HG02938 (cell line): ENCODE data around the gene USH2A.

Experiments
- ATAC-seq: cut with Tn5 transposase; IDR thresholded peaks from one replicate; pipeline ENCODE4 v1.9.1; 2021; ENCODE audit warnings: mild to moderate bottlenecking, moderate library complexity; ENCODE audit not compliant: unreplicated experiment

Gene USH2A

DNA sequence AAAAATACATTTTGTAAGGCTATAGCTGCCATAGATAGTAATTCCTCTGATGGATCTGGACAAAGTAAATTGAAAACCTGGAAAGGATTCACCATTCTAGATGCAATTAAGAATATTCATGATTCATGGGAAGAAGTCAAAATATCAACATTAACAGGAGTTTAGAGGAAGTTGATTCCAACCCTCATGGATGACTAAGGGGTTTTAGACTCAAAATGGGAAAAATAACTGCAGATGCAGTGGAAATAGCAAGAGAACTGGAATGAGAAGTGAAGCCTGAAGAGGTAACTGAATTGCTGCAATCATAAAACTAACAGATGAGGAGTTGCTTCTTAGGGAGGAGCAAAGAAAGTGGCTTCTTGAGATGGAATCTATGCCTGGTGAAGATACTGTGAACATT, 625.4 kb downstream of the USH2A start:
- ATAC-seq = no peak

DNA sequence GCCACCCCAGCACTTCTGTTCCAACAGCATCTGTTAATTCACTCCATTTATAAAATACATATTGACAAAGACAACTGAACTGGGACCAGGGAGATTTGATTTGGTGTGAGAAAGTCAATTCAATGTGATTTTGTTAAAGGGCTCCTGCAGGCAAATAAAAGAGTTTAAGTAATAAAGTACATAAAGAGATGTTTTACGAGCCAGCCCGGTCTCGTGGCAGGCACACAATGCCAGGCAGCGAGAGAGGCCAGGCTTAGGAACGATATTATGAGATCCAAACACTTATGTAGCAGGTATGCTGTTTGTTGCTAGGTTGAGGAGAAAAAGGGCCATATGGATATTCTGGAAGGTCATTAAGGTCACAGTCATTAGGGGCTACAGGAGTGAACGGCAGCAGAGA, 629.1 kb downstream of the USH2A start:
- no peak for ATAC-seq

DNA sequence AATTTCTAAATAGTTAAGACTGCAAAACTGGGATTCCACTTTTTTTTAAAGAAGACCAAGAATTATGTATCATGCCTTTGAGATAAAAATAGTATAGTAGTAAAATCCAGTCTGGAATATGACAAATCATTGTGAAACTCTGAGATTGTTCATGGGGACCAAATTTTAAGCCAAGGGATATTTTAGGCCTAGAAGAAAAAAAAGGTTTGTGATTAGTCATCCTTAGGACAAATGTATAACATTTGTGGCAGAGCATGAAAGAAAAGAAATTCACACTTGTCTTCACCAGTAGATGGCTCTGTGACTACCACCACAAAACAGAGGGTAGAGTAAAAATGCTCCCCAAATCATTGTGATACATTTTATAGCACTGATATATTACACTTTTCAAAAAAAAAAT, 630.1 kb downstream of the USH2A start:
- ATAC-seq = no peak

DNA sequence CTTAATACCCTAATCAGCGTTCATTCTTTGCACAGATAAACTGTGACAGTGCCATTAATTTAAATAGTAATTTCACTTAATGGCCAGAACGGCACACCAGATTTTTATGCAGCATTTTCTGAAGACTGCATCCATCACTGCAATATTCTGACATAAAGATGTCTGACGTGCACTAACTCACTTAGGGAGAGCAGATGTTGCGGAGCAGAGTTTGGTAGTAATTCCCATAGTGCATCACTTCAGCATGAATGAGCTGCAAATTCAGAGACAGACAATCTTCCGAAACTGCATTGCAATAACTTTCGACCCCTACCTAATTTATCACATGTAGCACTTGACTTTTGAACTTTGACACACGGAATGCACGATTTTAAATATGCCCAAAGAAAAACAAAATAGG, 630.8 kb downstream of the USH2A start:
- no peak for ATAC-seq

DNA sequence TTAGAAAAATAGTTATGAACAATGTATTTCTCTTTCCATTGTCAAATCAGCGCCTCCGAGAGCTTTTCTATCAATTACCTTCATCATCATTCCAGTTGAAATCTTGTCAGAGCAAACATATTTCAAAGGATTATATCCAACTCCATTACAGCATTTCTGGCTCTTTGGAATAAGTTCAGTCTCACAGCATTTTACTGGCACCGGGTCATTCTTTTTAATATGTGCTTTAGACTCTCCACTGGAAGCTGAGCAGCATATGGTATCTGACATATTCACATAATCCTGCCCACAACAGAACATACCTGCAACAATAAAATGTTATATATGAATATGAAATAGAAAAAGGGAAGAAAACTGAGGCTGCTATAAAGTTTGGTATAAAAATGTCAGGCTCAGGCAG, 633.3 kb downstream of the USH2A start:
- ATAC-seq = no peak

DNA sequence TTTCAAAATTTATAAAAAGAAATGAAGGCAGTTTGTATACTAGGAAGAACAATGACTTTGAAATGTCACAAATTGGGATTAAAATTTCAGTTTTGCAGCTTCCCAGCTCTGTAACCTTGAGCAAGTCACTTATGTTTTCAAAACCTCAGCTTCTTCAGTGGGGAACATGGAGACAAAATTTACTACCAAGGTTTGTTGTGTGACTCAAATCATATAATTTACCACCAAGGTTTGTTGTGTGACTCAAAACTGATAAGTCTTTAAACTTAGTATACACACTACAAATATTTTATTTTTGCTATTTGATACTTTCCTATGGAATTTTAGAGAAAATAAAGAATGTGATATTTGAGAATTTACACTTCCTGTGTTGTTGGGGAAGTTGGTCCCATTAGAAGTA, 636.3 kb downstream of the USH2A start:
- ATAC-seq = no peak

DNA sequence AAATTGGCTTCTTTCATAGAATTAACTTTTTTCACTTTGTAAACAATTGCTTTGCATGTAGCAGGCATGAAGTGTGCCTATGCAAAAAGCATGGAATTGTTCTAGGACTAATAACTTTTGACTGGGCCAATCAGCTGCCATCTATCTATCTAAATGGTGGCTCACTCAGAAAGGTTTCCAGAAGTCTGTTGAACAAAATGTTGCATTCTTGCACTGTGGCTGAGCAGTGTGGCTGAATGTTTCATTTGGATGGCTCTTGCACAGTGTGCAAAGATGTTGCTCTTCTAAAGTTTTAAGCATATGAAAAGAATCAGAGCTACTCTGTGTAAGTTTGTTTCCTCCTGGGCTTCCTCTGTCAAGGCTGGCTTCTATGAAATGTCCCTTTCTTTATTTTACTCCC, 642.6 kb downstream of the USH2A start:
- ATAC-seq = no peak

DNA sequence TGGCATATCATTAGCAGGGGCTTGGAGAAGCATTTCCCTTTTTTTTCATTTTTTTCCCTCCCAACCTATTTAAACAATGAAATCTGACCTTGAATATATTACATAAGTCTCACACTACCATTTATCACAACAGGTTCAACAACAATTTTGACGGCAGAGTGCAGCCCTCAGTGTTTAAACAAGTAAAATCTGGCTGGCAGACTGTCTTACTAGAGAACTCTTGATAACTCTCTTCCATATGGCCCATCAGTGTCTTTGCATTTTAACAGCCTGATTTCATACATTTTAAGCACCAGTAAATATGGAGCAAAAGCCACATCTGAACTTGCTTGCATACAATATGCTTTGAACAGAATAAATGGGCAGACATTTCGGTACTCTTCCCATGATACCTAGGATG, 643.1 kb downstream of the USH2A start:
- no peak for ATAC-seq

DNA sequence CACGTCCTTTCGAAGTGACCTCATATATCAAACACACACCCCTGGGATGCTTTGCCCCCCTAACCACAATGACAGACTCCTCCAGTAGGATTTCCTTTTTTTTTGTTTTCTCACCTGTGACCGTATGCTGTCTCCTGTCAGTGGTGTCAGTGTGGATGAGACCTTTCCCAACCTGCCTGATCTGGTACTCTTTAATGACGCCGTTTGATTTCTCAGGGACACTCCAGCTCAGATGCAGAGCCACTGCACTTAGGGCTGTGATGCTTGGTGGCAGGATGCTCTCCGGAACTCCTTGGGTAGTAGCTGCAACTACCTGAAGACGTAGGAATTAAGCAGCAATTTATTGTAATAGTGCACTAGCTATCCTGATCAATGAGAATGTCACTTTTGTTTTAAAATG, 643.5 kb downstream of the USH2A start:
- no peak for ATAC-seq

DNA sequence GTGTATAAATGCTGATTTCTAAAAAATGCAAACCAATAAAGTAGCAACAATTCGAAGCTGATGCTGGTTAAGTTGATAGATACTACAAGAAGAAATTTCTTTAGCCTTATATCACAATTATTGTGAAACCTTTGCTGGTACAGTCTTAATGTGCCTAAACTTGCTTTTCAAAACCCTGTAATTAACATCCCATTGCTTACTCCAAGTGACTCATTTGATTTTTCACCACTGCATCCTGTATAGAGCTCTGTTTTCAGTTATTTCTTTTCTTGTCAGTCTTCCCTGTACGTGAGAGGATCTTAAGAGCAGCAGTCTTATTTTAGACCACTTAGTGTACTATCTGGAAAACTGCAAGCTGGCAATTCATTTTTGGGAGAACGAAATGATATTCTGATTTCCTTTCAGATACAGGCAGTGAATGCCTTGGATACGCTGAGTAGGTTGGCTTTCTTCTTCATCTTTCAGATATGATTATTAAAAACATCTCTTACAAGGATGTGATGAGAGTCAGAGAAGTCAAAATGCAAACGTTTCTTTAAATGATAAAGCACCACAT, 645.8 kb downstream of the USH2A start:
- ATAC-seq = no peak

DNA sequence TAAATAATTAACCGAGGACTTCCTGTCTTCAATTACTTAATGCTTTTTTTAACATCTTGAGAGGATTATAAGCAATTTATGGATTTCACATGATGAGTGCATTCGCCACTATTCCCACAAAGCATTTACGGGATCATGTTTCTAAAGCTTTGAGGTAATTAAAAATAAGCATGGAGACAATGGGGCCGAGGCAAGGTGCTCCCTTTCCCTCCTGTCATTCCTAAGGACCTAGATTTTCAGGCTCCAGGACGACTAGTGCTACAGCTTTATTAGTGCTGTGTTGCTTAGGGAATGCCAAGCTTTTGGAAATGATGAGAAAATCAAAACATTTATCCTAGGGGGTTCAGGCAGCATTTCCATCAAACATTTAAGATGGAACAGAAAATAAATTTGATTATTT, 646.9 kb downstream of the USH2A start:
- no peak for ATAC-seq

DNA sequence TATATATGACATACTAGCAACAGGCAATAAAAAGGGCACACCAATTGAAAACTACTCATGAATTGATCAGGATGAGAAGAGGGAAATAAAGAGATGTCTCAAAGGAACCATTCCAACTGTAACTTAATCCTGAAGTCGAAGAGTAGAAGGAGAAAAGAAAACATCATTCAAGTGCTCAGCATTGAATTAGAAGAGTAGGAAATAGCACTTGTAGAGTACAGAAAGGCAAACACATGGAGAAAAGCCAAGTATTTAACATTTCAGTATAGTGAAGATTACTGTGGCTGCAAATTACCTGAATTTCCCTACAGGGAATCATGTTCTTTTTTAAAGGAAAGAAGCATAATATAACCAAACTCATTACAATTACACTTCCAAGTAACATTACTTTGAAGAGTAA, 651.1 kb downstream of the USH2A start:
- ATAC-seq = no peak

DNA sequence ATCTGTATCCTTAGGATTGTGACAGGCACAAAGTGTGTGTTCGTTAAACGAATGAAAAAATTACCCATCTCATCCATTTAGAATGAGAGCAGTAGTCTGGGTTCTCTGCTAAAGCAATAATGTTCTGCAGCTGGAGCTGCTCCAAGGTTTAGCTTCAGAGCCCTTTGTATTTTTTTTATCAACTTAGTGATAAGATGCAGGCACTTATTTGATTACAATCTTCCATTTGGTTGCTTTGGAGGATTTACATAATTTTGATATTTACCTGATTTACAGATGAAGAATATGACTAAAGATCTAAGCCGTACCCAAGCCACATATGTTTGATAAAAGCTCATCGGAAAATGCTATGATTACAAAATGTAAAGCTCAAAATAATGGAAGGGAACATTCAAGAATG, 654.9 kb downstream of the USH2A start:
- no peak for ATAC-seq

DNA sequence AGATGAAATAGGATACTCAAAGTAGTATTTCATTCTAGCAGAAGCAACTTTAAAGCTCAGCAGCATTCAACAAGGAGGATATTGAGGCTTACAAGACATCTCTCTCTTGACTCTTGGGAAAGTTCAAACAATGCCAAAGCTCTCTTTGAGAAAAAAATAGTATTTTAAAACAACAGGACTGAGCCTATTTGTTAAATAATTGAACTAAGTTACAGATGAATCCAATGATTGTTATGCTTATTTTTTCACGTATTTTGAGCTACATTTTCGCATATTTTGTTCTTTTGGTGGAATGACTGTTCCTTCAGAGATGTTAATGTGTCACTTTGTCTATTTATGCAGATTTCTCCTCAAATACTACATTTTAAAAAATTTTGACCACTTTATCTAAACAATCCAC, 655.5 kb downstream of the USH2A start:
- ATAC-seq = no peak

DNA sequence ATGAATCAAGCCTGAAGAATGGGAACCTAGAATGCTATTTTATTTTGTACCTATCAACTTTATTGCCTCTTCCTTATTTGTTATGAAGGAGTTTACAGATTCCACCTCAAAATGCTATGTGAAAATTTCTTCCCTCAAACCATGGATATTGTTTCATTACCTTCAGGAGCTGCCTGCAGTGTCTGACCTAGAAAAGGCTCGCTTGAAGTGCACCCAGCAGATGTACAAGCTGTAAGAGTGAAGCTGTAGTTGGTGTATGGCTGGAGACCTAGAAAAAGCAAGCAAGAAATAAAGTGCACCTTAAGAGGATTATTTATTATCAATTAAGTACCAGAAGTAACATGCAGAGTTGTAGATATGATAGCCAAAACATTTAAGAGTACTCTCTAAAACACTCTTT, 656.7 kb downstream of the USH2A start:
- ATAC-seq = no peak

DNA sequence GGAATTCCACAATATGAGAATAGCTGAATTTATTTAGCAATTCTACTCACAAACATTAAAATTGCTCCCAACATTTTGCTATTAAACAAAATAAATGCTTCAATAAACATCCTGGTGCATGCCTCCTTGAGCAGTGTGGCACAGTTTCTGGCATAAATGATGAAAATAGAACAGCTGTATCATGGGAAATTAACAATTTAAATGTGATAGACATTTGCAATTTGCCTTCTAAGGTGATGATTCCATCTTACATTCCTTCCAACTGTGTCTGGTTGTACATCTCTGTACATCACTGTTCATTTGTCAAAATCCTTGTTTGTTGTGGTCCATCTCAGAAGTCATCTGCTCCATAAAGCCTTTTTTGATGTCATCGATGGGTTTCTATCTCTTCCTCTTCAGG, 657.4 kb downstream of the USH2A start:
- no peak for ATAC-seq

DNA sequence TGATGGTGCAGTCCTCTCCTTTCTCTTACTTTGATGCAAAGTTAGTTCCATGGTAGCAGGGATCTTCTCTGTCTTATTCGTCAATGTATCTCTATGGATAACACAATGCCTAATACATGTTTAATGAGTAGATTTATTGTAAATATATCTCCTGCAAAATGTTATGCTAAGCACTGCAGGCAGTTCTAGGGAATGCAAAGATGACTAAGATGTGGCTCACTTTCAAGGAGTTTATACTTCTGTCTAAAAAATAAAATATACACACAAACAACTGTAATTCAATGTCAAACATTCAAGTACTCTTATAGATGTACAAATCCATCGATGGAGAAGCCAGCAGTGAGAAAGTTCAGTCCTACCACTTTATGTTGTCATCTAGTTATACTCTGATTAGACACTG, 661.8 kb downstream of the USH2A start:
- no peak for ATAC-seq

DNA sequence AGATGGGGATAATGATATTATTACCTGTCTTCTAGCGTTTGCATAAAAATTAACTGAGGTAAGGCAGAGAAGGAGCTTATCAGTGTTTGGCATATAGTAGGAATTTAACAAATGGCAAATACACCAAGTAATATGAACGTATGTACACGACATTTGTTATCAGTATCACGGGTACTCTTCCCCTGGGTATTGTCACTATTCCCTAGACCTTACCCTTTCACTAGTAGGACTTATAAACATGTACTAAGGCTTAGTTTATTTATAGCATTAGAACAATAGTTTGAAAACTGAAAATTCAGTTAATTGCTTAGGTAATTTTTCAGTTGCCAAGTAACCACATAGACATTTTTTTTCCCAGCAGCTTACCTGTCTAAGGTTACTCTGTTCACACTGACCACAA, 669.1 kb downstream of the USH2A start:
- no peak for ATAC-seq

DNA sequence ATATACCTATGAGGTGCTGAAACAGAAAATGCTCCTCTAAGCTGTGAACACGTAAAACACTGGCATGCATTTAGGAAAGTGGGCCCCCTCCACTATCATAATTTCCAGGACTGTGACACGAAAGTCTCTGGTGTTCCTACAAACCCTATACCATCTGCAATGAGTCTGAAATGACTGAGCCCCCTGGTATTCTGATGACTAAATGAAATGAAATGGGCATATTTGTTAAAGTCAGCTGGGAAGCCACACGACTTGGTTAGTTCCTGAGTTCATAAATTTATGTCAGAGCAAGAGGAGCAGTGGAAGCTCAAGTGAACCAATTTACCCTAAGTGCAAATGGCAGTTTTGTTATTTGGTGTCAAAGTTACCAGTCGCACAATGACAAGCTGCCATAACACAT, 673.8 kb downstream of the USH2A start:
- no peak for ATAC-seq

DNA sequence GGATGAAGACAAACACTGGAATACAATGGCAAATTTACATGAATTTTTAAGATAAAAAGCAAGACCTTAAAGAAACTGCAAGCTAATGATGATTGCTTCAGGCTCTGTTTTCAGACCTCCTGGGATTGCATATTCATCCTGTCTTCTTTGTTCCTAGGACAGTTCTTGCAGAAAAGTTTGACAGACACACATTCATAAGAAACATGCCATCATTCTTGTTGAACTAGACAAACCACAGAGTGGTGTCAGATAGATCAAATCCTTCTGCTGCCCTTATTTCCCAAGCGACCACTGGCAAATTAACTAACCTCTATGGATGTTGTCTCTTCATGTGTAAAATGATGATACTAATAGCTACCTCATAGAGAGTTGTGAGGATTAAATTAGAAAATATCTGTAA, 674.8 kb downstream of the USH2A start:
- ATAC-seq = no peak

DNA sequence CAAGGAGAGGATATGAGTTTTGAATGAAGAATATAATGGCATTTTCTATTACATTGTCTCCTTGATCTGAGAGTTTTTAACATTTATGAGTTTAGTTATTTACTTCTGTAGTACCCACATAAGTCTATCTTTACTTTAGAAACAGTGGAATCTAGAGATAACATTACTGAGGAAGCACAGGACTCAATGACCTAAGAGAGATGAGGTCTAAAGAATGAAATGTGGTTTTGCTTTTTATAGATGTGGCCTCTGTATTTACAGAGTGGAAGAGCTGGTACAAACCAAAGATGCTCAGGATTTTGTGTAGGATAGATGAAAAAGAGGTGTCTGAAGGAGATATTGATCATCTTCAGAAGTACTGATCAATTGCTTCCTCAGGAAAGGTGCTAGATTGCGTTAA, 678.8 kb downstream of the USH2A start:
- ATAC-seq = no peak

DNA sequence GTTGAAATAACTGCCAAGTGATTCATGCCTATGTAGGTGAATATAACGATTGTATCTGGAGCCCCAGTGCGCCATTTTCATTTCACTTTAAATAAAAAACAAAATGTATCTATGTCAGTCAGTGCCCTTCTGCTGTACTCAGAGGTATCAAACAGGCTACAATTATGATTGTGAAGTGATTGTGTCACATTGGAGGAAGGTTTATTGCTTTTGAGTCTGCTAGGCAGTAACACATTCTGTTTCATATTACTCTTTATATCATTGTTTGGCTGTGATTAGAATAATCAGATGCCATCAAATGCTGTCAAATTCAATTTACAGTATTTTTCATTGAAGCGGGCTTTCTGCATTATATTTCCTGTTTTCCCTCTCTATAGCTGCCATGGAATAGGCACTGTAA, 684.2 kb downstream of the USH2A start:
- ATAC-seq = no peak

DNA sequence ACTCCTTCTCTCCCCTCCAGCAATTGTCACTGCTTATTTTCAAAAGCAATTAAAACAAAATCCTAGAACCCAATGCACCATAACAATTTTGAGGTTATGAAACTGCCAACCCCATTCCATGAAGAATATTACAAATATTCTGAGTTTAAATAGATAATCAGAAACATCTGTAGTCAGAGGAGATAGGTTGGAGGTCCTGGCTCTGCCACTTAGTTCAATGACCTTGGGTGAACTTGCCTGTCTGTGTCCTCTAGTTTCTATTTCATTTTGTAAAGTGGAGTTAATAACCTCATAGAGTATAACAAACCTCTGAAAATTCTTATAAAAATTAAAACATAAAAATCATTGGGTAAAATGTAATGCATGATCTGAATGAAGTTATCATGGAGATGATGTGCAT, 691.5 kb downstream of the USH2A start:
- no peak for ATAC-seq

DNA sequence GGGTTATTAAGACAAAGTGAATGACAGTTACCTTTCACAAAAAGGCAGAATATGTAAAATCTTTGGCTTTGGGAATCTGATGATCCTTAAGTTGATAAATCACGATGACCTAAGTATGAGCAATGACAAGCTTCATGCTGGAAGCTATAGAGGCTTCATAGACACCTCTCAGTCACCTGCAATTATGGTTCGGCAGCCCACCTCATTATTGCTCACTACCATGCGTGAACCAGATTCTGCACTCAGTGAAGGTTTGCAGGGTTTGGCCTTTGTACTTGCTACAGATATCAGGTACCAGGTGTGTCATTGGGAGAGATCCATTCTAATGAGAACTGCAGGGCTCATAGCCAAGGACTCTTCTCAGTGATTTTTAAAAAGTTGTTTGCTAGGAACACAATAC, 692.6 kb downstream of the USH2A start:
- no peak for ATAC-seq
